ENCODE data around the gene ARHGEF1.

DNA sequence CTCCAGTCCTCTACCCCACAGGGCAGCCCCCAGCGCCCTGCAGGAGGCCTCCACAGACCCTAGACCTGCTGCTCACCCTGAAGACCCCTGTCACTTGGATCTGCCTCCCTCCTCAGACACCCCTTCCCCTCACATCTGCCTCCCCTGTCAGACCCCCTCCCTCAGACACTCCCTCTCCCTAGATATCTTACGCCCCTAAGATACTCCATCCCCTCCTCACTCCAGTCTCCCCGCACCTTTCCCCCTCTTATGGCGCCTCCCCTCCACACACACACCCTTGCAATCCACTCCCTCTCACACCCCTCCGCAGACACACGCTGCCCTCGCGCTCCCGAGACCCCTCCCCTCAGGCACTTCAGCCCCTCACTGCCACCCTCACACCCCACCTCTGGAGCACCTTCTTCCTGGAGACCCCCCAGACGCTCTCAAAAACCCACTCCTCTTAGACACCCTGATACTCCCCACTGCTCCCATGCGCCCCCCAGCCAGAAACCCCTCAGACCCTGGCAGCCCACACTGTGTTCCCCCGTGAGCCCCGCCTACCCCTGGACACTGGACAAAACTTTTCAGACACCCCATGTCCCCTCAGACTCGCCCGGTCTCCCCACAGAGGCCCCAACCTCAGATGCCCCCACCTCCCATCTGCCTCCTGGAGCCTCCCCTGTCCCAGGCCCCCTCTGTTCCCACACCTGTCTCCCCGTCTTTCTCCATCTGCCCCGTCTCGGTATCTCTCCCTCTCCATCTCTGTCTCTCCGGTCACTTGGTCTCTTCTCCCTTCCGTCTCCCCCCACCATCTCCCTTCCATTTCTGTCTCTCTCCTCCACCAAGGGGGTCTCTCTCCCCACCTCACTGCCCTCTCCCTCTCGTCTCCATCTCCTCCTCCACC is 30.8 kb downstream of the ARHGEF1 start:
- TF ChIP-seq, protein P1, sequence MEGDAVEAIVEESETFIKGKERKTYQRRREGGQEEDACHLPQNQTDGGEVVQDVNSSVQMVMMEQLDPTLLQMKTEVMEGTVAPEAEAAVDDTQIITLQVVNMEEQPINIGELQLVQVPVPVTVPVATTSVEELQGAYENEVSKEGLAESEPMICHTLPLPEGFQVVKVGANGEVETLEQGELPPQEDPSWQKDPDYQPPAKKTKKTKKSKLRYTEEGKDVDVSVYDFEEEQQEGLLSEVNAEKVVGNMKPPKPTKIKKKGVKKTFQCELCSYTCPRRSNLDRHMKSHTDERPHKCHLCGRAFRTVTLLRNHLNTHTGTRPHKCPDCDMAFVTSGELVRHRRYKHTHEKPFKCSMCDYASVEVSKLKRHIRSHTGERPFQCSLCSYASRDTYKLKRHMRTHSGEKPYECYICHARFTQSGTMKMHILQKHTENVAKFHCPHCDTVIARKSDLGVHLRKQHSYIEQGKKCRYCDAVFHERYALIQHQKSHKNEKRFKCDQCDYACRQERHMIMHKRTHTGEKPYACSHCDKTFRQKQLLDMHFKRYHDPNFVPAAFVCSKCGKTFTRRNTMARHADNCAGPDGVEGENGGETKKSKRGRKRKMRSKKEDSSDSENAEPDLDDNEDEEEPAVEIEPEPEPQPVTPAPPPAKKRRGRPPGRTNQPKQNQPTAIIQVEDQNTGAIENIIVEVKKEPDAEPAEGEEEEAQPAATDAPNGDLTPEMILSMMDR (IDR thresholded peaks at IDR 0.05; ENCODE audit: low read depth, low read length), result no peak
- no peak for TF ChIP-seq EZH2phosphoT487 (IDR thresholded peaks at IDR 0.05; ENCODE audit: low read depth)

Measured in OCI-LY3 (cell line).